ENCODE measurements around the gene TCHP. TPM values are rescaled to one million over a fixed set of nuclear protein-coding genes. Genes with fewer than 3 reads are reported as not detected.

The TCHP gene
- total RNA-seq, 1 donor from 2014 or later, result 27.6 TPM

- DNase-seq (ENCODE audit: low read depth, low spot score), result no peak
- H3K27me3 Mint-ChIP-seq (ENCODE audit: low read depth), result no peaks in the 10 kb centered on the region
- TF ChIP-seq, protein P1, sequence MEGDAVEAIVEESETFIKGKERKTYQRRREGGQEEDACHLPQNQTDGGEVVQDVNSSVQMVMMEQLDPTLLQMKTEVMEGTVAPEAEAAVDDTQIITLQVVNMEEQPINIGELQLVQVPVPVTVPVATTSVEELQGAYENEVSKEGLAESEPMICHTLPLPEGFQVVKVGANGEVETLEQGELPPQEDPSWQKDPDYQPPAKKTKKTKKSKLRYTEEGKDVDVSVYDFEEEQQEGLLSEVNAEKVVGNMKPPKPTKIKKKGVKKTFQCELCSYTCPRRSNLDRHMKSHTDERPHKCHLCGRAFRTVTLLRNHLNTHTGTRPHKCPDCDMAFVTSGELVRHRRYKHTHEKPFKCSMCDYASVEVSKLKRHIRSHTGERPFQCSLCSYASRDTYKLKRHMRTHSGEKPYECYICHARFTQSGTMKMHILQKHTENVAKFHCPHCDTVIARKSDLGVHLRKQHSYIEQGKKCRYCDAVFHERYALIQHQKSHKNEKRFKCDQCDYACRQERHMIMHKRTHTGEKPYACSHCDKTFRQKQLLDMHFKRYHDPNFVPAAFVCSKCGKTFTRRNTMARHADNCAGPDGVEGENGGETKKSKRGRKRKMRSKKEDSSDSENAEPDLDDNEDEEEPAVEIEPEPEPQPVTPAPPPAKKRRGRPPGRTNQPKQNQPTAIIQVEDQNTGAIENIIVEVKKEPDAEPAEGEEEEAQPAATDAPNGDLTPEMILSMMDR (conservative IDR thresholded peaks at IDR 0.05), result no peak
- no peaks in the 10 kb centered on the region for H3K4me1 Mint-ChIP-seq
- no peak overlapping the region for H3K4me3 Mint-ChIP-seq
- no peak overlapping the region for H3K27ac Mint-ChIP-seq (ENCODE audit: unreplicated experiment)
- no peaks in the 10 kb centered on the region for H3K9me3 Mint-ChIP-seq
- peaks cover 7% of the 10 kb centered on the region for H3K36me3 Mint-ChIP-seq (ENCODE audit: low read depth)
Measured at GRCh38 chr12:109916045-109916444, 16.0 kb downstream of the TCHP start.

DNA sequence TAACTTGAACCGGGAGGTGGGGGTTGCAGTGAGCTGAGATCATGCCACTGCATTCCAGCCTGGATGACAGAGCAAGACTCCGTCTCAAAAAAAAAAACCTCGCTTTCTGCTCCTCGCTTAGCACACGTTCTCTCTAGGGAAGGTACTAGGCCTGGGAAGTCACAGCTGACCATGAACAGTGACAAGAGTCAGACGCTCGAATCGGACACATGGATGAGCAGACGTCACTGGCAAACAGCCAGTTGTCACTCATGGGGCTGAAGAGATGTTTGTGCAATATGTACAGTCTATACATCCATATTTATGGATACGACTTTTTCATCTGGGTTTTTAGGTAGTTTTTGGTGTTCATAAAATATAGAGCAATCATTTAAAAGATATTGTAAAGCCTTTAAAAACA, 19.4 kb downstream of the TCHP start:
- Mint-ChIP-seq H3K4me1 (no peaks in the 10 kb centered on the region), H3K36me3 (ENCODE audit: low read depth) (peaks cover 2% of the 10 kb centered on the region), H3K4me3 (no peak overlapping the region), H3K27me3 (ENCODE audit: low read depth) (no peaks in the 10 kb centered on the region), H3K9me3 (no peaks in the 10 kb centered on the region), H3K27ac (ENCODE audit: unreplicated experiment) (no peak overlapping the region)
- TF ChIP-seq, protein P1 (conservative IDR thresholded peaks at IDR 0.05), result no peak
- DNase-seq (ENCODE audit: low read depth, low spot score), result no peak

- no peak overlapping the region for H3K27ac Mint-ChIP-seq (ENCODE audit: unreplicated experiment)
- H3K36me3 Mint-ChIP-seq (ENCODE audit: low read depth), result peaks cover 2% of the 10 kb centered on the region
- H3K4me3 Mint-ChIP-seq, result no peak overlapping the region
Measured at GRCh38 chr12:109920261-109920780, 20.2 kb downstream of the TCHP start.

DNA sequence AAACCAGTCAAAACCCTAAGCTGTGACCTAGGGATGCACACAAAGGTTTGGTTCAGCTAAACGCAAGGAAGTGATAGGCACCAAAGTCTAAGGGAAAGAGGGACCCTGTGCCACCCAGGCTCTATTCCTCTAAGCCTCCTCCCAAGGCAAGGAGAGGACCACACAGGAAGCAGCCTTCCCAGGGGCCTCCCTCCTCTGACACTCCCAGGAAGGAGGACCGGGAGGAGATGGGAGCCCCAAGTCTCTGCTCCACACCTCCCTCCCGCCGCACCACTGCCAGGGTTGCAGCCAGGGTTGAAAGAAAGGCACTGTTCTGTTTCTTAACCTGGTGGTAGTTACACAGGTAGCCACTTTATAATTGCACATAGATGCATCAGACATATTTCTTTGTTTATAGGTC, 21.9 kb downstream of the TCHP start:
- Mint-ChIP-seq H3K27me3 (ENCODE audit: low read depth) (no peaks in the 10 kb centered on the region), H3K27ac (ENCODE audit: unreplicated experiment) (no peak overlapping the region)

More at GRCh38 chr12:109920261-109920780, 20.2 kb downstream of the TCHP start:
- Mint-ChIP-seq H3K9me3 (no peaks in the 10 kb centered on the region), H3K4me1 (peaks cover 4% of the 10 kb centered on the region), H3K27me3 (ENCODE audit: low read depth) (no peaks in the 10 kb centered on the region)
- DNase-seq (ENCODE audit: low read depth, low spot score), result no peak
- TF ChIP-seq, protein P1 (conservative IDR thresholded peaks at IDR 0.05), result no peak

DNA sequence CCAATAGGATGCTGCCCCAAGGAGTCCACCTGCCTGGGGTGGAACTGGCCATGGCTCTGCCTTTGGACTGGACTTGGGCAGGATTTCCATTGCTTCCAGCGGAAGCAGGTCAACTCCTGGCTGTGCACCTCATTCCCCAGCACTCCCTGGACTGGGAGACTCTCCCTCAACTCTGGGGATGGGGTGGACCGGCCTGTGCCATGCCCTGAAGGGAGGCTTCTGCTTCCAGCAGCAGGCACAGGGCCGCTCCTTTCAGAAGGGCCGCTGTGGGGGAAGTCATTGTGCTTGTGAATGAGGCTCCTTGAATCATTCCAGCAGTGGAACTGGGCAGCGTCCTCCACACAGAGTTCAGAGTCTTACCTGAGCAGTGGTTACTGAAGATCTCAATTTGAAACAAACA, 23.0 kb downstream of the TCHP start:
- no peak for DNase-seq (ENCODE audit: low read depth, low spot score)

More for the DNA sequence above, 21.9 kb downstream of the TCHP start:
- no peak for DNase-seq (ENCODE audit: low read depth, low spot score)
- no peak overlapping the region for H3K4me3 Mint-ChIP-seq
- TF ChIP-seq, protein P1 (conservative IDR thresholded peaks at IDR 0.05), result no peak
- H3K36me3 Mint-ChIP-seq (ENCODE audit: low read depth), result no peaks in the 10 kb centered on the region
- peaks cover 4% of the 10 kb centered on the region for H3K4me1 Mint-ChIP-seq
- H3K9me3 Mint-ChIP-seq, result no peaks in the 10 kb centered on the region

More for the DNA sequence above, 23.0 kb downstream of the TCHP start:
- H3K4me3 Mint-ChIP-seq, result no peak overlapping the region
- peaks cover 4% of the 10 kb centered on the region for H3K4me1 Mint-ChIP-seq
- H3K27me3 Mint-ChIP-seq (ENCODE audit: low read depth), result no peaks in the 10 kb centered on the region
- TF ChIP-seq, protein P1 (conservative IDR thresholded peaks at IDR 0.05), result no peak
- no peaks in the 10 kb centered on the region for H3K9me3 Mint-ChIP-seq
- H3K27ac Mint-ChIP-seq (ENCODE audit: unreplicated experiment), result no peak overlapping the region
- H3K36me3 Mint-ChIP-seq (ENCODE audit: low read depth), result no peaks in the 10 kb centered on the region
